ENCODE data around the gene RNF43. TPM values are rescaled to one million over a fixed set of nuclear protein-coding genes. Genes with fewer than 3 reads are reported as not detected.
"Not testable (repeated sequence)": the region's sequence is repeated elsewhere in the genome, so short reads cannot be mapped to it uniquely, and the experiment has no call there.

RNF43 gene
- polyA plus RNA-seq, 4 donors = 11.2 to 16.8 (median 12.5) TPM

- no peak for DNase-seq (ENCODE audit: low read depth in 4 of 4, low spot score in 2 of 4)
These were observed 6.5 kb downstream of the RNF43 start for GRCh38 chr17:58410714-58411407.

- DNase-seq (ENCODE audit: low read depth in 4 of 4, low spot score in 2 of 4) = no peak
These were observed 7.9 kb downstream of the RNF43 start for GRCh38 chr17:58409432-58409831.

- DNase-seq (ENCODE audit: low read depth in 4 of 4, low spot score in 2 of 4) = no peak
These were observed 14.0 kb downstream of the RNF43 start for GRCh38 chr17:58403311-58403710.

- DNase-seq (ENCODE audit: low read depth in 4 of 4, low spot score in 2 of 4) = no peak
These were observed 14.7 kb downstream of the RNF43 start for GRCh38 chr17:58402679-58403078.

- DNase-seq (ENCODE audit: low read depth in 4 of 4, low spot score in 2 of 4) = no peak
These were observed 15.3 kb downstream of the RNF43 start for GRCh38 chr17:58402047-58402446.

- DNase-seq (ENCODE audit: low read depth in 4 of 4, low spot score in 2 of 4) = no peak
These were observed 16.0 kb downstream of the RNF43 start for GRCh38 chr17:58401287-58401686.

- no peak for DNase-seq (ENCODE audit: low read depth in 4 of 4, low spot score in 2 of 4)
These were observed 16.5 kb downstream of the RNF43 start for GRCh38 chr17:58400826-58401225.

GRCh38 chr17:58399974-58400373, 17.4 kb downstream of the RNF43 start:
- DNase-seq (ENCODE audit: low read depth in 4 of 4, low spot score in 2 of 4) = no peak

GRCh38 chr17:58398574-58399266, 18.6 kb downstream of the RNF43 start:
- DNase-seq (ENCODE audit: low read depth in 4 of 4, low spot score in 2 of 4) = no peak

- not testable (repeated sequence) for DNase-seq (ENCODE audit: low read depth in 4 of 4, low spot score in 2 of 4)
These were observed 19.9 kb downstream of the RNF43 start for GRCh38 chr17:58397421-58397820.

GRCh38 chr17:58396173-58396572, 21.2 kb downstream of the RNF43 start:
- no peak for DNase-seq (ENCODE audit: low read depth in 4 of 4, low spot score in 2 of 4)

- no peak for DNase-seq (ENCODE audit: low read depth in 4 of 4, low spot score in 2 of 4)
These were observed 22.7 kb downstream of the RNF43 start for GRCh38 chr17:58394534-58395223.

- DNase-seq (ENCODE audit: low read depth in 4 of 4, low spot score in 2 of 4) = peak in 3 of 4 donors; percentile 50 to 85 (median 72)
These were observed 25.9 kb downstream of the RNF43 start for GRCh38 chr17:58391302-58391984.

GRCh38 chr17:58390884-58391283, 26.4 kb downstream of the RNF43 start:
- DNase-seq (ENCODE audit: low read depth in 4 of 4, low spot score in 2 of 4) = no peak

- DNase-seq (ENCODE audit: low read depth in 4 of 4, low spot score in 2 of 4) = no peak
These were observed 28.8 kb downstream of the RNF43 start for GRCh38 chr17:58388302-58389190.

- no peak for DNase-seq (ENCODE audit: low read depth in 4 of 4, low spot score in 2 of 4)
These were observed 29.5 kb downstream of the RNF43 start for GRCh38 chr17:58387834-58388233.

GRCh38 chr17:58386708-58387107, 30.6 kb downstream of the RNF43 start:
- no peak for DNase-seq (ENCODE audit: low read depth in 4 of 4, low spot score in 2 of 4)

- DNase-seq (ENCODE audit: low read depth in 4 of 4, low spot score in 2 of 4) = no peak
These were observed 31.9 kb downstream of the RNF43 start for GRCh38 chr17:58385359-58385899.

GRCh38 chr17:58384897-58385296, 32.4 kb downstream of the RNF43 start:
- no peak for DNase-seq (ENCODE audit: low read depth in 4 of 4, low spot score in 2 of 4)
